LNCAP (cell line): ENCODE measurements around the gene SYNE3.

Source experiments
- CTCF ChIP-seq: fragments of 450-650 bp; IDR thresholded peaks from 2 replicates; pipeline ENCODE4 v1.5.1; 2017; ENCODE audit warnings: mild to moderate bottlenecking

The SYNE3 gene

GRCh38 chr14:95504135-95505029 lies 12.1 kb downstream of the SYNE3 start:
- no peak for TF ChIP-seq CTCF

- TF ChIP-seq CTCF = no peak
Measured at GRCh38 chr14:95503365-95504134, 12.9 kb downstream of the SYNE3 start.

- no peak for TF ChIP-seq CTCF
Measured at GRCh38 chr14:95502381-95502950, 14.0 kb downstream of the SYNE3 start.

GRCh38 chr14:95500772-95501401 lies 15.6 kb downstream of the SYNE3 start:
- TF ChIP-seq CTCF = no peak

- no peak for TF ChIP-seq CTCF
Measured at GRCh38 chr14:95500201-95500681, 16.2 kb downstream of the SYNE3 start.

- TF ChIP-seq CTCF = no peak
Measured at GRCh38 chr14:95499354-95499750, 17.1 kb downstream of the SYNE3 start.
